ENCODE data around the gene BGLAP. TPM values are rescaled to one million over a fixed set of nuclear protein-coding genes. Genes with fewer than 3 reads are reported as not detected.

Gene BGLAP
- total and polyA plus RNA-seq, 2 of the 13 experiments (the other 11 are each of a cell fraction or from before 2014, with no cell fraction given), result 0.62 to 1.6 TPM

DNA sequence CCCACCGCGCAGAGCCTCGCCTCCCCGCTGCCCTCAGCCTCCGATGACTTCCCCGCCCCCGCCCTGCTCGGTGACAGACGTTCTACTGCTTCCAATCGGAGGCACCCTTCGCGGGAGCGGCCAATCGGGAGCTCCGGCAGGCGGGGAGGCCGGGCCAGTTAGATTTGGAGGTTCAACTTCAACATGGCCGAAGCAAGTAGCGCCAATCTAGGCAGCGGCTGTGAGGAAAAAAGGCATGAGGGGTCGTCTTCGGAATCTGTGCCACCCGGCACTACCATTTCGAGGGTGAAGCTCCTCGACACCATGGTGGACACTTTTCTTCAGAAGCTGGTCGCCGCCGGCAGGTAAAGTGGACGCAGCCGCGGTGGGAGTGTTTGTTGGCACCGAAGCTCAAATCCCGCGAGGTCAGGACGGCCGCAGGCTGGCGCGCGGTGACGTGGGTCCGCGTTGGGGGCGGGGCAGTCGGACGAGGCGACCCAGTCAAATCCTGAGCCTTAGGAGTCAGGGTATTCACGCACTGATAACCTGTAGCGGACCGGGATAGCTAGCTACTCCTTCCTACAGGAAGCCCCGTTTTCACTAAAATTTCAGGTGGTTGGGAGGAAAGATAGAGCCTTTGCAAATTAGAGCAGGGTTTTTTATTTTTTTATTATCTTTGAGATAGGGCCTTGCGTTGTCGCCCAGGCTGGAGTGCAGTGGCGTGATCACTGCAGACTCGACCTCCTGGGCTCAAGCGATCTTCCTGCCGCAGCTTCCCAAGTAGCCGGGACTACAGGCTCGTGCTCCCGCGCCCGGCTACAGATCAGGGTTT is 28.9 kb upstream of the BGLAP start, which contains the start of gene PMF1 (continued):
- TF ChIP-seq, protein P1, sequence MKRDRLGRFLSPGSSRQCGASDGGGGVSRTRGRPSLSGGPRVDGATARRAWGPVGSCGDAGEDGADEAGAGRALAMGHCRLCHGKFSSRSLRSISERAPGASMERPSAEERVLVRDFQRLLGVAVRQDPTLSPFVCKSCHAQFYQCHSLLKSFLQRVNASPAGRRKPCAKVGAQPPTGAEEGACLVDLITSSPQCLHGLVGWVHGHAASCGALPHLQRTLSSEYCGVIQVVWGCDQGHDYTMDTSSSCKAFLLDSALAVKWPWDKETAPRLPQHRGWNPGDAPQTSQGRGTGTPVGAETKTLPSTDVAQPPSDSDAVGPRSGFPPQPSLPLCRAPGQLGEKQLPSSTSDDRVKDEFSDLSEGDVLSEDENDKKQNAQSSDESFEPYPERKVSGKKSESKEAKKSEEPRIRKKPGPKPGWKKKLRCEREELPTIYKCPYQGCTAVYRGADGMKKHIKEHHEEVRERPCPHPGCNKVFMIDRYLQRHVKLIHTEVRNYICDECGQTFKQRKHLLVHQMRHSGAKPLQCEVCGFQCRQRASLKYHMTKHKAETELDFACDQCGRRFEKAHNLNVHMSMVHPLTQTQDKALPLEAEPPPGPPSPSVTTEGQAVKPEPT (CRISPR knock-in tag; IDR thresholded peaks at IDR 0.05; ENCODE audit: low read depth), result peak; percentile 72; the same call in 1 of the 2 replicates
- TF ChIP-seq HOXA3 (CRISPR knock-in tag; IDR thresholded peaks at IDR 0.05), result peak; percentile 96
- peak; percentile 42; the same call in 1 of the 2 replicates for TF ChIP-seq ZNF160 (CRISPR knock-in tag; IDR thresholded peaks at IDR 0.05)
- TF ChIP-seq NR2F6 (IDR thresholded peaks at IDR 0.05), result 0 out of 2 replicates have a peak, but pooled peaks have one; percentile 32
- peak; percentile 28; the same call in 1 of the 2 replicates for TF ChIP-seq NR2F6 (CRISPR knock-in tag; IDR thresholded peaks at IDR 0.05)
- no peak for TF ChIP-seq ZNF773 (CRISPR knock-in tag; IDR thresholded peaks at IDR 0.05; ENCODE audit: borderline replicate concordance)
- no peak; the same call in 1 of the 2 replicates for TF ChIP-seq KDM4B (CRISPR knock-in tag; IDR thresholded peaks at IDR 0.05)
- TF ChIP-seq ZNF34 (CRISPR knock-in tag; IDR thresholded peaks at IDR 0.05; ENCODE audit: borderline replicate concordance), result 0 out of 2 replicates have a peak, but pooled peaks have one; percentile 76
- TF ChIP-seq RAD21 (CRISPR knock-in tag; IDR thresholded peaks at IDR 0.05), result no peak; the same call in 1 of the 2 replicates
- peak; percentile 86 for TF ChIP-seq AGO1 (IDR thresholded peaks at IDR 0.05; ENCODE audit: low read depth, low read length, poor library complexity, severe bottlenecking)
- peak; percentile 66; the same call in 1 of the 2 replicates for TF ChIP-seq EEA1 (CRISPR knock-in tag; IDR thresholded peaks at IDR 0.05; ENCODE audit: borderline replicate concordance)
- 0 out of 2 replicates have a peak, but pooled peaks have one; percentile 63 for TF ChIP-seq ZNF468 (CRISPR knock-in tag; IDR thresholded peaks at IDR 0.05)
- TF ChIP-seq, protein P2, sequence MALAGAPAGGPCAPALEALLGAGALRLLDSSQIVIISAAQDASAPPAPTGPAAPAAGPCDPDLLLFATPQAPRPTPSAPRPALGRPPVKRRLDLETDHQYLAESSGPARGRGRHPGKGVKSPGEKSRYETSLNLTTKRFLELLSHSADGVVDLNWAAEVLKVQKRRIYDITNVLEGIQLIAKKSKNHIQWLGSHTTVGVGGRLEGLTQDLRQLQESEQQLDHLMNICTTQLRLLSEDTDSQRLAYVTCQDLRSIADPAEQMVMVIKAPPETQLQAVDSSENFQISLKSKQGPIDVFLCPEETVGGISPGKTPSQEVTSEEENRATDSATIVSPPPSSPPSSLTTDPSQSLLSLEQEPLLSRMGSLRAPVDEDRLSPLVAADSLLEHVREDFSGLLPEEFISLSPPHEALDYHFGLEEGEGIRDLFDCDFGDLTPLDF (CRISPR knock-in tag; IDR thresholded peaks at IDR 0.05), result peak; percentile 86
- no peak for TF ChIP-seq ZKSCAN1 (IDR thresholded peaks at IDR 0.05; ENCODE audit: low read length)
- no peak for TF ChIP-seq ZNF512B (CRISPR knock-in tag; IDR thresholded peaks at IDR 0.05; ENCODE audit: borderline replicate concordance)
- TF ChIP-seq TIGD3 (CRISPR knock-in tag; IDR thresholded peaks at IDR 0.05; ENCODE audit: borderline replicate concordance), result no peak
- peak; percentile 54; the same call in 1 of the 2 replicates for TF ChIP-seq ELF1 (CRISPR knock-in tag; IDR thresholded peaks at IDR 0.05)
- peak; percentile 69; the same call in 1 of the 2 replicates for TF ChIP-seq ZFP41 (CRISPR knock-in tag; IDR thresholded peaks at IDR 0.05; ENCODE audit: borderline replicate concordance)
- peak; percentile 58 for TF ChIP-seq HNRNPLL (IDR thresholded peaks at IDR 0.05; ENCODE audit: low read depth, low read length, poor library complexity, severe bottlenecking)
- TF ChIP-seq ZNF549 (CRISPR knock-in tag; IDR thresholded peaks at IDR 0.05), result no peak
- peak; percentile 81 for TF ChIP-seq GABPB1 (CRISPR knock-in tag; IDR thresholded peaks at IDR 0.05)
- no peak for TF ChIP-seq IKZF1 (IDR thresholded peaks at IDR 0.05)
- TF ChIP-seq CHCHD3 (CRISPR knock-in tag; IDR thresholded peaks at IDR 0.05), result 0 out of 2 replicates have a peak, but pooled peaks have one; percentile 37

Data from HepG2 (cell line).